Activated CD4-positive, alpha-beta T cell treated with anti-CD3 and anti-CD28 coated beads, Interleukin-2, amount 50 U/mL, for 4 hours (primary cell): ENCODE results near the gene POLE2.
"Not testable (repeated sequence)": the region's sequence is repeated elsewhere in the genome, so short reads cannot be mapped to it uniquely, and the experiment has no call there.

Experiments used
- DNase-seq, 2 experiments: peaks; one replicate each; pipeline ENCODE4 v3.0.0-alpha.2; 2020

POLE2 gene

DNA sequence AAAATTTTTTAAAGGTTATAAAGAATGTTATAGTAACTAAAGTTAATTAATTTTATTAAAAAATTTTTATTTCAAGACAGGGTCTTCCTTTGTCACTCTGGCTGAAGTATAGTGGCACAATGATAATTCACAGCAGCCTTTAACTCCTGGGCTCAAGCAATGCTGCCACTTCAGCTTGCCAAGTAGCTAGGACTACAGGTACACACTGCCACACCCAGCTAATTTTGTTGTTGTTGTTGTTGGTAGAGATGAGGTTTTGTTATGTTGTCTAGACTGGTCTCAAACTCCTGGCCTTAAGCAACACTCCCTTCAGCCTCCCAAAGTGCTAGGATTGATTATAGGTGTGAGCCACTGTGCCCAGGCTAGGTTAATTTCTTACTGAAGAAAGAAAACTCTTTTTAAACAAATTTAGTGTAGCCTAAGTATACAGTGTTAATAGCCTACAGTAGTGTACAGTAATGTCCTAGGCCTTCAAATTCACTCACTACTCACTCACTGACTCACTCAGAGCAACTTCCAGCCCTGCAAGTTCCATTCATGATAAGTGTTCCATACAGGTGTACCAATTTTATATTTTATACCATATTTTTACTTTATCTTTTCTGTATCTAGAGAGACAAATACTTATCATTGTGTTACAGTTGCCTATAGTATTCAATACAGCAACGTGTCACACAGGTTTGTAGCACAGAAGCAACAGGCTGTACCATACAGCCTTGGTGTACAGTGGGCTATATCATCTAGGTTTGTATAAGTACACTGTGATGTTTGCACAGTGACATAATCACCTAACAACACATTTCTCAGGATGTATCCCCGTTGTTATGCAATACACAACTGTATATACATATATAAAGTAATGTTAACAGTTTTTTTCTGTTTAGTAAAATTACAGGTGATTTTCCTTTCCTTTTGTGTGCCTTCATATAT lies 28.2 kb downstream of the POLE2 start:
- no peak for DNase-seq

DNA sequence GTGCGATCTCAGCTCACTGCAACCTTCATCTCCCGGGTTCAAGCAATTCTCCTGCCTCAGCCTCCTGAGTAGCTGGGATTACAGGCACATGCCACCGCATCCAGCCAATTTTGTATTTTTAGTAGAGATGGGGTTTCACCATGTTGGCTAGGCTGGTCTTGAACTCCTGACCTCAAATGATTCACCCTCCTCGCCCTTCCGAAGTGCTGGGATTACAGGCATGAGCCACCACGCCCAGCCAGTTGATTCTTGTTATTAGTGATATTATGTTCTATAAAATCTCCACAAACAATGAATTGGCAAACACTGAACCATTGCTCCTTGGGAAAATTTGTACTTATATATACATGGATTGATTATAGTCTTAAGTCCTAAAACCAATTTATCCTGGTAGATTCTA lies 30.5 kb downstream of the POLE2 start:
- not testable (repeated sequence) for DNase-seq

- DNase-seq, result no peak
These were observed 33.5 kb downstream of the POLE2 start for GRCh38 chr14:49654511-49654910.

GRCh38 chr14:49653508-49653907 lies 34.5 kb downstream of the POLE2 start:
- DNase-seq, result no peak

DNA sequence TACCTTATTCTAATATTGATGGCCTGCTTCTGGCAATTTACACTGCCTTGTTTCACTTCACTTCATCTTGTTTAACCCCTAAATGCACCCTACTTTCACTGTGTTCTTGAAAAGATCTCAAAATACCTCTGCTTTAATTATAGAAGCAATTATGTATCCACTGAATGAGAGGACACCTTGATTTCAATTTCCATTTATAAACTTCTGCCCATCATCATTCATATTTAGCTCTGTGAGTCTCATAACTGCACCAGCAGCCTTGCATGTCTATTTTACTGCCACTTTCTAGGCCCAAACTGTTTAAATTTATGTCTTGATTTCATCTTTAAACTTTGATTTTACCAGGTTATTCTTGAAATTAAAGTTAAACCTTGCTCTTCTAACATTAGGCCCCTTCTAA lies 45.9 kb downstream of the POLE2 start:
- DNase-seq, result no peak

GRCh38 chr14:49641697-49642129 lies 46.3 kb downstream of the POLE2 start:
- no peak for DNase-seq

GRCh38 chr14:49640540-49641417 lies 47.2 kb downstream of the POLE2 start:
- DNase-seq, result no peak

GRCh38 chr14:49637534-49638078 lies 50.4 kb downstream of the POLE2 start:
- DNase-seq, result no peak

- no peak for DNase-seq
These were observed 51.1 kb downstream of the POLE2 start for GRCh38 chr14:49636866-49637265.

- peak; percentile 50 to 56 for DNase-seq
These were observed 53.3 kb downstream of the POLE2 start, which contains the start of gene DNAAF2 for GRCh38 chr14:49634547-49635334. Gene DNAAF2, minus strand, starts transcription at chr14:49635244. Its CDS starts 95 bp downstream, at chr14:49635149.

DNA sequence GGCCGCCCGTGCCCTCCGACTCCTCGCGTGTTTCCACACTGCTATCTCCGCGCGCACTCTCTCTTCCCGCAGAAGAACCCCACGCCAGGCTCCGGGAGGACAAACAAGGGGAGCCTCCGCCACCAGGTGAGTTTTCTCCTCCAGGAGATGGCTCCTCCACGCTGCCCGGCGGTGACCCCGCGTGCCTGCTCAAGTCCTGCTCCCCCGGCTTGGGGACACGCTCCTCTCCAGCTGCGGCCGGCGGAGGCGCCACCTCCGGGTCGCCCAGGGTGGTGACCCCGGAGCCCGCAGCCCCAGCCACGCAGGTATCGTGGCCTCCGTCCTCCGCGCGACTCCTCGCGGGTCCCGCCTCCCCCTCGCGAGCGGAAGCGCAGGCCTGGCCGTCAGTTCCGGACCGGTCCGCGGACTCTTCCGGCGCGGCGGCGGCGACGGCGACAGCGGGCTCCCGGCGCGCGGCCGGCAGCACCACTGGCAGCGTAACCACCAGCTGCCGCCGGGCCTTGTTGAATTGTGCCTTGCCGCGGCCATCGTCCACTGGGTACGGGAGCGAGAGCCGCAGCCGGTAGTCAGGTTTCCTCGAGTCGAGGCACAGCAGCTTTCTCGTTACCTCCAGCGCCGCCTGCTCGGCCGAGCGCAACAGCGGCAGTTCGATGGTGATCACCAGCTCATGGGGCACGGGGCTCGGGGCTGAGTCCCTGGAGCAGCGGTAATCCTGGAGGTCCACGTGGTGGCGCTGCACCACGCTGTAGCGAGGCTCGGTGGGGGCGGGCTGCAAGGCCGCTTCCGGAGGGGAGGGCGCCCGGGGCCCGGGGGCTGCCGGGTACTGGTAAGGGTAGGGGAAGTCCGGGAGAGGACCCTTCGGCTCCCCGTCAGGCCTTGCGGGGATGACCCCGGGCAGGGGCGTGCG lies 54.1 kb downstream of the POLE2 start:
- DNase-seq, result peak; percentile 90 to 94

GRCh38 chr14:49623941-49624839 lies 63.8 kb downstream of the POLE2 start:
- no peak for DNase-seq

- no peak for DNase-seq
These were observed 64.6 kb downstream of the POLE2 start for GRCh38 chr14:49623387-49623786.

DNA sequence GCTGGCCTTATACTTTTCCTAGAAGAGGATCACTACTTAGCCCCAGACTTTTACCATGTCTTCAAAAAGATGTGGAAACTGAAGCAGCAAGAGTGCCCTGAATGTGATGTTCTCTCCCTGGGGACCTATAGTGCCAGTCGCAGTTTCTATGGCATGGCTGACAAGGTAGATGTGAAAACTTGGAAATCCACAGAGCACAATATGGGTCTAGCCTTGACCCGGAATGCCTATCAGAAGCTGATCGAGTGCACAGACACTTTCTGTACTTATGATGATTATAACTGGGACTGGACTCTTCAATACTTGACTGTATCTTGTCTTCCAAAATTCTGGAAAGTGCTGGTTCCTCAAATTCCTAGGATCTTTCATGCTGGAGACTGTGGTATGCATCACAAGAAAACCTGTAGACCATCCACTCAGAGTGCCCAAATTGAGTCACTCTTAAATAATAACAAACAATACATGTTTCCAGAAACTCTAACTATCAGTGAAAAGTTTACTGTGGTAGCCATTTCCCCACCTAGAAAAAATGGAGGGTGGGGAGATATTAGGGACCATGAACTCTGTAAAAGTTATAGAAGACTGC lies 65.9 kb downstream of the POLE2 start:
- no peak for DNase-seq

GRCh38 chr14:49621114-49621881 lies 66.7 kb downstream of the POLE2 start:
- DNase-seq, result peak; percentile 36 to 50

GRCh38 chr14:49620182-49621113 lies 67.6 kb downstream of the POLE2 start, which contains the start of the genes MGAT2 and RPL36AL:
Gene MGAT2, plus strand, starts transcription at chr14:49620799. Its CDS starts 470 bp downstream, at chr14:49621269.
Gene RPL36AL, minus strand, starts transcription at chr14:49620626. Its CDS starts 1,522 bp downstream, at chr14:49619104.
- peak; percentile 88 to 90 for DNase-seq

- DNase-seq, result no peak
These were observed 68.3 kb downstream of the POLE2 start for GRCh38 chr14:49619730-49620129.
